T1000 (cell line): Measurements from ENCODE around the gene COX4I2.
"Not testable (repeated sequence)": the region's sequence is repeated elsewhere in the genome, so short reads cannot be mapped to it uniquely, and the experiment has no call there.

ENCODE experiments used
- DNase-seq: peaks from one replicate; lab custom pipeline; 2025; ENCODE audit warnings: mixed read lengths; lab: John Stamatoyannopoulos, UW

Gene COX4I2

DNA sequence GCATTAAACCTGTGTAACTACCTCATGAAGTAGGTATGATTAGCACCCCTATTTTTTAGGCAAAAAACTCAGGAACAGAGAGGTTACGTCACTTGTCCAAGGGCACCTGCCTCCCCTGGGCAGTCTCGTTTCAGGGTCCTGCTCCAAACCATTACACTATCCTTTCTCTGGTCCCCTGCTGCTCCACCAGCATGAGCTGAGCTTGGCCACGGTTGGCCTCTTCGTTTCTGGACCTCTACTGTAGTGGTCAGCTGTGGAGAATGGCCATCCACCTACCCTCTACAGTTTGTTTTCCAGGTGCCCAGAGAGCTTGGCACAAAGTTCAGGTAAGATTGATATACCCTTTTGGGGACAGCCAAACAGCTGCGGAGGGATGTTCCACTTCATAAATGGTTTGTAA lies 16.8 kb downstream of the COX4I2 start:
- no peak for DNase-seq

DNA sequence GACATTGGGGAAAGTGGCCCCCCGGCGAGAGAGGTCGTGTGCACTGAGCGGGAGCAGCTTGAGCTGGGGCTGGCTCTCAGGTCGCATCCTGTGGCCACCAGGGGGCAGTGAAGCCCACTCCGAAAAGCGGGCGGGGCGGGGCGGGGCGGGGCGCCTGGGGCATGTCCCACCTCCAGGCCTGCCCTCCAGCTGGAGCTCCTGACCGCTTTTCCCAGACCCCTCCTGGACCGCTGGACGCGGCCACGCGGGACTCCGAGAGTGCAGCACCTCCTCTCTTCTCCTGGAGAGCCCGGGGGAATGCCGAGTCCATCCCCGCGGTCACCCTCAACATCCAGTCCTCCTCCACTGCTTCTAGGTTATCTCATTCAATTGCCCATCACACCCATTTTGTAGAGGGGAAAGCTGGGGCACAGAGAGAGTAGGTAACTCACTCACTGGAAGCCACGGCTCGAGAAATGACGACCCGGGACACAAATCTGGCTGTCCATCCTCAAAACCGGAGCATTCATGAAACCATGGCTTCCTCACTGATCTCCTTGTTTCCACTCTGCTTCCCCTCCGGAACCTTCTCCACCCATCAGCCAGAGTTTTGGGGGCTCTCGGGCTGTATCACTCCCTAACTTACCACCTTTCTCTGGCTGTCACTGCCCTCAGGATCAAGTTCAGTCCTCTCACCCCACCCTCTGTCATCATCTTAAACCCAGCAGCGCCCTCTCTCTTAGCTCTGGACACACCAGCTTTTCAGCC lies 24.1 kb downstream of the COX4I2 start:
- peak; percentile 31 for DNase-seq

DNA sequence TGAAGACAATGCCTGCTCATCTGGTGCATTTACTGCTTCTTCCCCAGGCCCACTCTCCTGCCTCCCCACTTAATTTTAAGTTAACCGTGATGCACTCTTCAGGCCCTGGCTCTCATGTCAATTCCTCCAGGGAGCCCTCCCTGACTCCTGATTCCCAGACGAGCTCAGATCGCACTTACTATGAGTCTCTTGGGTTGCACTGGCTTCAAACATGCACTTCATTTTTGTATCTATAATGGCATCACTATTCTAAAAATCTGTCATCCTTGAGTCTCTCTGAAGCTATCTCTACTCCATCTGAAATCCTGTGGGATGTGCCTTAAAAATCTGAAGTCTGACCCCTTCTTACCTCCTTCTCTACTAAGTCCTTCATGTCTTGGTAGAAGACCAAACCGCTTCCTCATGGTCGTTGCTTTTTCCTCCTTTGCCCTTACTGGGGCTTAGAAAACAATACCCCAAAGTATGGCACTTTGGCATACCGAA lies 24.7 kb downstream of the COX4I2 start:
- DNase-seq: no peak

GRCh38 chr20:31663524-31663837 lies 25.8 kb downstream of the COX4I2 start:
- no peak for DNase-seq

GRCh38 chr20:31663838-31664695 lies 26.4 kb downstream of the COX4I2 start:
- DNase-seq: no peak

DNA sequence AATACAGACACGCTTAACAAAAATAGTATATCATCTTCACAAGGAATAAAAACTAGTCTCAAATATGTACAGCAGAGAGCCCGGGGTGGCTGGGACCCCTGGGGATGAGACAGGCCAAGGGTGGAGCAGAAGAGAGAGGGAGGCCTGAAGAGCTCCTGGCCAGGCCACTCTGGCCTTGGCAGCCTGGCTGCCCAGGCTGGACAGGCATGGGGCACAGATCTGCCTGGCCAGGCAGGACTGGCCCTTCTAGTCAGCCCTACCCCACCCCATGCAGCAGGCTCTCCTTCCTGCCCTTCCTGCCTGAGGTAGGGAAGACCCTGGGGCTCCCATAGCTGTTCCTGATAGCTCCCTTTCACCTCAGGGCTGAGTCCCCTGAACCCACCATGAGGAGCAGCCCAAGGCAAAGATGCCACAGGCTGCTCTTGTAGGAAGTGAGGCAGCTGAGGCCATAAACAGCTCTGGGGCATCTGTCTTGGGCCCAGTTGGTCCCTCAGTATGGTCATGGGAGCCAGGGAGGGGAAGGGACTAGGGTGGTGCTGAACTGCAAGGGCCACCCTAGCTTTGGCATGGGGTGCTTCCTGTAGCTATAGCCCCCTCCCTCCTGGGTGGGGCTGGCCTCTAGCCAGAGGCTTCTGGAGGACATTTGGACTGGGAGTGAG lies 27.1 kb downstream of the COX4I2 start:
- DNase-seq: no peak

GRCh38 chr20:31665753-31666152 lies 28.0 kb downstream of the COX4I2 start:
- no peak for DNase-seq

DNA sequence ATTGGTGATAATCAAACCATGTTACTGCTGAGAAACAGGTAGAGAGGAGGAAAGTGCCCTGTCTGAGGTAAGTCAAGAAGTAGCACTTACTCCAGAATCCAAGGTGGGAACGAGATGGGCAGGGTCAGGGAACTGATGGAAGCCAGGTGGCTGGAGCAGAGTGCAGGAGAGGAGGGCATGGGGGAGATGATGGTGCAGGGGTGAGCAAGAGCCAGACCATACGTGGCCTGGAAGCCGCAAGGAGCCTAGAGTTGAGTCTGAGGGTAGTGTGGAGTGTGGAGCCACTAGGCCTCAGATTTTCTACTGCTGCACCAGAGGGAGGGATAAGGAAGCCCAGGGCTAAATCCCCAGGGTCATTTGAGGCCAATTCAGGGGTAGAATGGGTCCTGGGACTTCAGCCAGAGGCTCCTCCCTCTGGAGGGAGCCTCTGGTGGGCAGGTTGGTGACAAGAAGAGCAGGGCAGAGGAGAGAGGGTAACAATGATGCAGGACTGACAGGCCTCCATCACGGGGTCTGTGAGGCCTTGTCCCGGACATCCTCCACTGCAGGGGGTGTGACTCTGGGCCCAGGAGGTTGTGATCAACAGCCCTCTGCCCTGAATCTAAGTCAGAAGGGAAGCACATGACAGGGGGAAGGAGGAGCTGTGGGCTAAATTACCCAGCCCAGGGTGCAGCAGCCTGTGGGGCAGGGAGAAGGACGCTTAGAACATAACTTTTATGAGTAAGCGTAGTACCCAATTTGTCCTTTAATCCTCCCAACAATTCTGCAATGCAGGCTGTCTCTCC lies 28.7 kb downstream of the COX4I2 start:
- DNase-seq: no peak

GRCh38 chr20:31667315-31668285 lies 29.9 kb downstream of the COX4I2 start:
- DNase-seq: no peak

- not testable (repeated sequence) for DNase-seq
Measured at GRCh38 chr20:31668944-31669343, 31.2 kb downstream of the COX4I2 start.

DNA sequence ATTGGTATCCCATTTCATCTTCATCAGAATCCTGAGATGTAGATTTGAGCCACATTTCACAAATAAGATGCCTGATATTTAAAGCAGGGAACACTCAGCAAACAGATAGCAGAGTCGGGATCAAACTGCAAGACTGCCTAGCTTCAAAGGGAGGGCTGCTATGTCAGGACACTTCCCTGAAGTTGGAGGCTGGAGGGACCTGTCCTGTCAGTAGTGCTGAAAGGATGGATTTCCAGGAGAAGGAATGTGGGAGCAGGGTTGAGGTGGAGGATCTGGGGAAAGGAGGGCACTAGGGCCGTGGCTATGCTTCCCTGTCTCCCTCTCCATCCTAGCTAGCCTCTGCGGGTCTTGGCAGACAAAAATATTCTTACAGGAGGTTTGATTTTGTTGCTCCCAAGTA lies 32.2 kb downstream of the COX4I2 start:
- DNase-seq: no peak

DNA sequence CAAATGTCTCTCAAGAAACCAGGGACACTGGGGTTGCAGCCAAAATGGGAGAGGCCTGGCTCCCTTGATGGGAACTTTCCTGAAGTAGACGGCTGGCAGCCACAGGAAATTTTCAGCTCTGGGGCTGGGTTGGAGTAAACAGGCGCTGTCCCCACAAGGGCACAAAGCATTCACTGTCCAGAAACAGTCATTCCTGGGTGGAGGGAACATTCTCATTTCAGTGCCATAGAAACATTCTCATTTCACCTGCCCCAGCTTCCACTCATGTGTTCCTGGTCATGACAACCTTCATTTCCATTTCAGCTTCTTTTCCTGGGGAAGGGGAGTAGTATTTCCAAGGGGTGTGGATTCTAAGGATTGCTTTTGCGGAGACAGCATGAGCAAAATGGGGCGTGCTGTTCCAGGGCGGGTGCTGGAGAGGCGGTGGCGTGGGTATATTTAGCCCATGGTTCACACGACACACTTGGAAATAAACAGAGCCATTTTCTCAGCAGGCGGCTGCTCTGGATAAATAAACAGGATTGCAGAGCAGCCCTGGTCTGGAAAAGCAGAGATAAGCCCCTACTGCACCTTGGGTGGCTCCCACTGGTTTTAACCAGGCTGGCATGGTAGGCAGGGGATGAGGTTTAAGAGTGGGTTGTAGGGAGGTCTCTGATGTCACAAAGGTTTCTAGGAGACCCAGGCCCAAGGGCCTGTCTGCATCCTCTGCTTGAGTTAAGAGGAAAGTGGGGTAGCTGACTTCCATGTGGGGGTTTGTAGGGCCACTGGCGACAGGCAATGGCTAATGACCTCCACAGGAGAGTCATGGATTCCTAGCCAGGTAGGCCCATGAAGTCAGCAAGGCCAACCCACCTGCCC lies 32.9 kb downstream of the COX4I2 start:
- no peak for DNase-seq

DNA sequence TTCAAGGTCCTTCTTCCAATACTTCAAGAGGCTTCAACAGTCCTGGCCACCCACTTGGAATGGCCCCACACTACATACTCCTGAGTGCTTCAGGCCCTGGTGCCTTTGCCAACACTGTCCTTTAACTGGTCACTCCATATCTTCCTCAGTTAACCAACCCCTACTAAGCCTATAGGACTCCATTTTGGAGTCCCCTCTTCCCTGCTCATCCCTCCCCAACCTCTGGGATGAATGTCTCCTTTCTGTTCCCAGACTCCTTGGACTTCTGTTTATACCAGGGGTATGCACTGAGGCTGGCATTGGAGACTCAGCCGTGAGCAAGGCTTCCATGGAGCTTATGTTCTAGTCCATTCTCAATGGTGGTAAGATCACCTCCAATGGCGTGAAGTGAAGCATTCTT lies 33.6 kb downstream of the COX4I2 start:
- DNase-seq: no peak

DNA sequence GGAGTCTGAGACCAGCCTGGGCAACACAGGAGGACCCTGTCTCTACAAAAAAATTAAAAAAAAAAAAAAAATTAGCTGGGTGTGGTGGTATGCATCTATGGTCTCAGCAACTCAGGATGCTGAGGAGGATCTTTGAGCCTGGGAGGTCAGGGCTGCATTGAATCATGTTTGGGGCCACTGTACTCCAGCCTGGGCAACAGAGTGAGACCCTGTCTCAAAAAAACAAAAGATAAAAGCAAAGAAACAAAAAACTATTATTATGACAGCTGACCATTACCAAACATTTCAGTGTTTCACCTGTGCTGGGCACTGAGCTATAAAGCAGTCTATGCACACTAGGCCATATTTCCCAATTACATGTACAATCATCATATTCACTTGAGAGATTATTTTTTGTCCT lies 35.7 kb downstream of the COX4I2 start:
- DNase-seq: no peak

GRCh38 chr20:31673943-31674463 lies 36.3 kb downstream of the COX4I2 start:
- DNase-seq: no peak

- no peak for DNase-seq
Measured at GRCh38 chr20:31674895-31675827, 37.4 kb downstream of the COX4I2 start.

DNA sequence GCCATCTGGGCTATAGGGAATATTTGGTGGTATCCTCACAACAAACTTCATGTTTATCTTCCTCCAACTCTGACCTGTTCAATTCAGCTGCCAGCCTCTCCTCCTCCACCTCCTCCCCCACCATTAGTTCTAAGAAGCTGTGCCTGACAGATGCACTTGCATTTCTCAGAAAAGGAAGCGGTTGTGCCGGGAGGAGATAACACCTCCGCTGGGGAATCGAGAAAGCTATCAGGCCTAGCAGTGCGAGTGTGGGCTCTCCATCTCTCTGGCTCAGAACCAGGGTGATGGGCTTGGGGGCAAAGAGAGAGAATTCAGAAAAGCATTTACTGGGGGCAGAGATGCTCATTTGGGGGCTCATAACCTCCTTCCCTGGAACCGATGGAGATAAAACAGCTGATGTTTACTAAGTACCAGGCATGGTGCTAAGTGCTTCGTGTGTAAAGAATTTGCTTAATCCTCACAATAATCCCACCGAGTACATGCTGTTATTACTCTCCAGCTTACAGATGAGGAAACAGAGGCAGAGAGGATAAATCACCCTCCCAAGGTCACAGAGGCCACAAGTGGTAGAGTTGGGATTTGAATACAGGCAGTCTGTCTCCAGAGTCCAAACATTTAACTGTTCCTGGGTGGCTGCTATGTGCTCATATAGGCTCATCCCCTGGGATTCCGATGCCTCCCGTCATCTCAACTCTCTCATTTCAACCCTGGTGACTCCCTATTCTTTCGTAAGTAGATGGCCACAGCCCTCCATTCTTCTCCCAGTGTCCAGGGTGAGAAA lies 38.3 kb downstream of the COX4I2 start:
- no peak for DNase-seq

DNA sequence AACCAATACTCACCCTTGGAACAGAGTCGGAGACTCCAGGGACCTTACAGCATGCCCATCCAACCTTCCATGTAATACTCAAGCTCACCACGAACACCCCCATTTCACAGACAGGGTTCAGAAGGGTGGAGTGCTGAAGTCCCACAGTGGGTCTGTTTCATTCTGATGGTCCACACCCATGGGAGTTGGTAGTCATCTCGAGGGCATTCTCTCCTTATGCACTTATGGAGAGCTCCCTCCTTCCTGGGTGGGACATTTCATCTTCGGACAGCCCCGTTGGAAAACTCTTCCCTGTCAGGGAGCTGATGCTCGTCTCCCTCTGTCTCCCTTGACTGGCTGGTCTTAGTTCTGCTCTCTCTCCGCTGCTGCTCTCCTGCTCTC lies 38.9 kb downstream of the COX4I2 start:
- DNase-seq: no peak
